ENCODE results near the gene PALM. TPM values are rescaled to one million over a fixed set of nuclear protein-coding genes. Genes with fewer than 3 reads are reported as not detected.

Gene PALM
- total RNA-seq, 1 experiment from 2014 or later = 14.4 TPM

GRCh38 chr19:749811-750210 is 41.1 kb downstream of the PALM start:
- CTCF ChIA-PET = no interaction called here
- intact Hi-C loops (cut with micrococcal nuclease; ENCODE audit: unreplicated experiment) = no loop called here
- POLR2A ChIA-PET = no interaction called here
- DNase-seq (ENCODE audit: low read depth, low spot score) = no peak
- H3K36me3 ChIP-seq (ENCODE audit: control insufficient read depth, insufficient read depth, low read length) = no peaks in the 10 kb centered on the region
- H3K27ac ChIP-seq (ENCODE audit: low read length) = no peak overlapping the region
- TF ChIP-seq TCF7L2 (IDR thresholded peaks at IDR 0.05; ENCODE audit: low read depth, low read length) = no peak
- TF ChIP-seq SIN3A (IDR thresholded peaks at IDR 0.05; ENCODE audit: borderline replicate concordance, insufficient read depth, low read depth, low read length) = no peak
- H3K4me1 ChIP-seq (ENCODE audit: control insufficient read depth, insufficient read depth, low read length) = peaks cover 15% of the 10 kb centered on the region
- H3K27me3 ChIP-seq (ENCODE audit: control insufficient read depth, insufficient read depth, low read length) = no peaks in the 10 kb centered on the region
- no peaks in the 10 kb centered on the region for H3K9me3 ChIP-seq (ENCODE audit: control insufficient read depth, insufficient read depth, low read depth, low read length)
- no peak for ATAC-seq
- no peak overlapping the region for H3K4me3 ChIP-seq (ENCODE audit: low read depth in 2 of 2, low read length in 2 of 2)
- in situ Hi-C loops (cut with HindIII; ENCODE audit: low pct_unique_long_range_greater_than_20kb, low sequenced_read_pairs) = no loop called here
- no TSS peak for BruUV-seq (replicated peaks)

GRCh38 chr19:750640-751423 is 42.1 kb downstream of the PALM start, which contains the start of gene MISP:
Gene MISP (plus strand): TSS chr19:751112. CDS start chr19:756947, 5,835 bp downstream.
- DNase-seq (ENCODE audit: low read depth, low spot score) (no peak), ATAC-seq (peak; percentile 44; the same call in 1 of the 2 replicates)
- Histone ChIP-seq H3K9me3 (ENCODE audit: control insufficient read depth, insufficient read depth, low read depth, low read length) (no peaks in the 10 kb centered on the region), H3K4me1 (ENCODE audit: control insufficient read depth, insufficient read depth, low read length) (peaks cover 15% of the 10 kb centered on the region), H3K4me3 (ENCODE audit: low read depth in 2 of 2, low read length in 2 of 2) (peak within 1 kb of the TSS in 1 of 2 experiments; percentile 42; a peak in 2 of 4 replicates), H3K27me3 (ENCODE audit: control insufficient read depth, insufficient read depth, low read length) (no peaks in the 10 kb centered on the region), H3K36me3 (ENCODE audit: control insufficient read depth, insufficient read depth, low read length) (no peaks in the 10 kb centered on the region), H3K27ac (ENCODE audit: low read length) (peak within 1 kb of the TSS; percentile 68)
- POLR2A ChIA-PET = interaction anchor here (0.5 kb wide), 1 partner anchor 74 kb away, joined by 3 read pairs; no protein-coding TSS in a partner anchor
- no TSS peak for BruUV-seq (replicated peaks)
- no peak for TF ChIP-seq POLR2AphosphoS5 (IDR thresholded peaks at IDR 0.05; ENCODE audit: low read depth, low read length)
- TF ChIP-seq TCF7L2 (IDR thresholded peaks at IDR 0.05; ENCODE audit: low read depth, low read length) = no peak
- TF ChIP-seq, protein P1, sequence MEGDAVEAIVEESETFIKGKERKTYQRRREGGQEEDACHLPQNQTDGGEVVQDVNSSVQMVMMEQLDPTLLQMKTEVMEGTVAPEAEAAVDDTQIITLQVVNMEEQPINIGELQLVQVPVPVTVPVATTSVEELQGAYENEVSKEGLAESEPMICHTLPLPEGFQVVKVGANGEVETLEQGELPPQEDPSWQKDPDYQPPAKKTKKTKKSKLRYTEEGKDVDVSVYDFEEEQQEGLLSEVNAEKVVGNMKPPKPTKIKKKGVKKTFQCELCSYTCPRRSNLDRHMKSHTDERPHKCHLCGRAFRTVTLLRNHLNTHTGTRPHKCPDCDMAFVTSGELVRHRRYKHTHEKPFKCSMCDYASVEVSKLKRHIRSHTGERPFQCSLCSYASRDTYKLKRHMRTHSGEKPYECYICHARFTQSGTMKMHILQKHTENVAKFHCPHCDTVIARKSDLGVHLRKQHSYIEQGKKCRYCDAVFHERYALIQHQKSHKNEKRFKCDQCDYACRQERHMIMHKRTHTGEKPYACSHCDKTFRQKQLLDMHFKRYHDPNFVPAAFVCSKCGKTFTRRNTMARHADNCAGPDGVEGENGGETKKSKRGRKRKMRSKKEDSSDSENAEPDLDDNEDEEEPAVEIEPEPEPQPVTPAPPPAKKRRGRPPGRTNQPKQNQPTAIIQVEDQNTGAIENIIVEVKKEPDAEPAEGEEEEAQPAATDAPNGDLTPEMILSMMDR (IDR thresholded peaks at IDR 0.05) = no peak
- no peak for TF ChIP-seq SIN3A (IDR thresholded peaks at IDR 0.05; ENCODE audit: borderline replicate concordance, insufficient read depth, low read depth, low read length)
- TF ChIP-seq, protein P2, sequence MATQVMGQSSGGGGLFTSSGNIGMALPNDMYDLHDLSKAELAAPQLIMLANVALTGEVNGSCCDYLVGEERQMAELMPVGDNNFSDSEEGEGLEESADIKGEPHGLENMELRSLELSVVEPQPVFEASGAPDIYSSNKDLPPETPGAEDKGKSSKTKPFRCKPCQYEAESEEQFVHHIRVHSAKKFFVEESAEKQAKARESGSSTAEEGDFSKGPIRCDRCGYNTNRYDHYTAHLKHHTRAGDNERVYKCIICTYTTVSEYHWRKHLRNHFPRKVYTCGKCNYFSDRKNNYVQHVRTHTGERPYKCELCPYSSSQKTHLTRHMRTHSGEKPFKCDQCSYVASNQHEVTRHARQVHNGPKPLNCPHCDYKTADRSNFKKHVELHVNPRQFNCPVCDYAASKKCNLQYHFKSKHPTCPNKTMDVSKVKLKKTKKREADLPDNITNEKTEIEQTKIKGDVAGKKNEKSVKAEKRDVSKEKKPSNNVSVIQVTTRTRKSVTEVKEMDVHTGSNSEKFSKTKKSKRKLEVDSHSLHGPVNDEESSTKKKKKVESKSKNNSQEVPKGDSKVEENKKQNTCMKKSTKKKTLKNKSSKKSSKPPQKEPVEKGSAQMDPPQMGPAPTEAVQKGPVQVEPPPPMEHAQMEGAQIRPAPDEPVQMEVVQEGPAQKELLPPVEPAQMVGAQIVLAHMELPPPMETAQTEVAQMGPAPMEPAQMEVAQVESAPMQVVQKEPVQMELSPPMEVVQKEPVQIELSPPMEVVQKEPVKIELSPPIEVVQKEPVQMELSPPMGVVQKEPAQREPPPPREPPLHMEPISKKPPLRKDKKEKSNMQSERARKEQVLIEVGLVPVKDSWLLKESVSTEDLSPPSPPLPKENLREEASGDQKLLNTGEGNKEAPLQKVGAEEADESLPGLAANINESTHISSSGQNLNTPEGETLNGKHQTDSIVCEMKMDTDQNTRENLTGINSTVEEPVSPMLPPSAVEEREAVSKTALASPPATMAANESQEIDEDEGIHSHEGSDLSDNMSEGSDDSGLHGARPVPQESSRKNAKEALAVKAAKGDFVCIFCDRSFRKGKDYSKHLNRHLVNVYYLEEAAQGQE (IDR thresholded peaks at IDR 0.05; ENCODE audit: insufficient read depth in 1 of 2, low read depth in 2 of 2, low read length in 1 of 2) = no peak
- intact Hi-C loops (cut with micrococcal nuclease; ENCODE audit: unreplicated experiment) = no loop called here
- in situ Hi-C loops (cut with HindIII; ENCODE audit: low pct_unique_long_range_greater_than_20kb, low sequenced_read_pairs) = no loop called here
- CTCF ChIA-PET = no interaction called here
